ES-I3 (cell line): ENCODE data around the gene DYNC1I1.

Source experiments
- H3K36me3 ChIP-seq: 2 replicates; pipeline ENCODE4 v1.6.1; 2013; ENCODE audit warnings: mild to moderate bottlenecking, low read length, control low read depth, moderate library complexity; ENCODE audit not compliant: insufficient read depth
- H3K4me1 ChIP-seq: 2 replicates; pipeline ENCODE4 v1.6.1; 2013; ENCODE audit warnings: mild to moderate bottlenecking, control low read depth, low read length; ENCODE audit not compliant: insufficient read depth
- H3K9ac ChIP-seq: 2 replicates; pipeline ENCODE4 v1.6.1; 2013; ENCODE audit warnings: low read depth, mild to moderate bottlenecking, low read length, moderate library complexity
- H3K9me3 ChIP-seq: 2 replicates; pipeline ENCODE4 v1.6.1; 2013; ENCODE audit warnings: mild to moderate bottlenecking, low read length, moderate library complexity; ENCODE audit not compliant: control insufficient read depth, insufficient read depth

DYNC1I1 gene

DNA sequence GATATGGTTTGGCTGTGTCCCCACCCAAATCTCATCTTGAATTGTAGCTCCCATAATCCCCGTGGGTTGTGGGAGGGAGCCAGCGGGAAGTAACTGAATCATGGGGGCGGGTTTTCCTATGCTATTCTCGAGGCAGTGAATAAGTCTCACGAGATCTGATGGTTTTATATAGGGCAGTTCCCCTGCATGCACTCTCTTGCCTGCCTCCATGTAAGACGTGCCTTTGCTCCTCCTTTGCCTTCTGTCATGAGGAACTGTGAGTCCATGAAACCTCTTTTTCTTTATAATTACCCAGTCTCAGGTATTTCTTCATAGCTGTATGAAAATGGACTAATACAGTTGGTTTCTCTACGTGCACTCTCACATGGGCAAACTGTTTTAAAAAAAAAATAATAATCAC lies 341.8 kb downstream of the DYNC1I1 start:
- Histone ChIP-seq H3K9ac (no peak overlapping the region), H3K9me3 (no peaks in the 10 kb centered on the region), H3K4me1 (peaks cover 13% of the 10 kb centered on the region), H3K36me3 (no peaks in the 10 kb centered on the region)

DNA sequence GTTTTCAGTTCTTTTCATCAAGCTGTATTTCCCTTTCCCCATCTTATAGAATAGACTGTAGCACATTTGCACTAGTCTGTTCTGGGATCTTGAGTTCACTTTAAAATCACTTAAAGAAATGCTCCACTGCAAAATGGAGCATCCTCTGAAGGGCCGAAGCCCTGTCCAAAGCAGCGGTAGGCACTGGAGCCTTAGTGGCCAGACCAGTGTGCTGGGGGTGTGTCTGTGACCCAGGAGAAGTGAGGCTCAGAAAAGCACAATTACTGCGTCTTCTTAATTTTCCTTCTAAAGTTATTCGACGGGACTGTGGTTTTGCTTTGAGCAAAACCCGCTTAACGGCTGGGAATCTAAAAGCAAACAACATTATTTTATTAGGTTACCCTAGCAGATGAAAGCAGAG lies 343.8 kb downstream of the DYNC1I1 start:
- H3K36me3 ChIP-seq, result no peaks in the 10 kb centered on the region
- H3K4me1 ChIP-seq, result peaks cover 16% of the 10 kb centered on the region
- no peak overlapping the region for H3K9ac ChIP-seq
- H3K9me3 ChIP-seq, result no peaks in the 10 kb centered on the region

DNA sequence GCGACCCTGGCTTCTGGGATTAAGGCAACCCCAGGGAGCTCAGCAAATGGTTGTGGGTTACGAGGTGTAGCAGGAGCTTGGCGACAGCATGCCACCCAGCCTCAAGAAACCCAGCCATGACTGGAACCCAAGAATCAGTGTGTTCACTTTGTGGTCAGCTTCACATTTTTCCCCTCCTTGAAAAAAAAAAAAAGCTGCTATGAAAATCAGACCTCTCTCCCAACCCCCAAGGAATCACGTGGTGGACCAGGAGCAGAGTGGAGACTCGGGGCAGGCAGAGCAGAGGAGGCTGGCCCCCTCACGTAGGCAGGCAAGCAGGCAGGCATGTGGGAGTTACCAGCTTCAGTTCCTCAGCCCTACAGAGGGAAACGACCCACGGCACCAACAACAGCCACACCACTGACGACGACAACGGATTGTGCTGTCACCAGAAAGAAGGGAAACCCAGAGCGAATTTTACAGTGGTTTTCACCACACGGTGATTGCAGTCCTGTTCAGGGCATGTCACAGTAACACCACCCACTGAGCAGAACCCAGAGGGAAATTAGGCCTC lies 346.2 kb downstream of the DYNC1I1 start:
- Histone ChIP-seq H3K36me3 (no peaks in the 10 kb centered on the region), H3K9ac (no peak overlapping the region), H3K4me1 (peaks cover 16% of the 10 kb centered on the region), H3K9me3 (no peaks in the 10 kb centered on the region)

DNA sequence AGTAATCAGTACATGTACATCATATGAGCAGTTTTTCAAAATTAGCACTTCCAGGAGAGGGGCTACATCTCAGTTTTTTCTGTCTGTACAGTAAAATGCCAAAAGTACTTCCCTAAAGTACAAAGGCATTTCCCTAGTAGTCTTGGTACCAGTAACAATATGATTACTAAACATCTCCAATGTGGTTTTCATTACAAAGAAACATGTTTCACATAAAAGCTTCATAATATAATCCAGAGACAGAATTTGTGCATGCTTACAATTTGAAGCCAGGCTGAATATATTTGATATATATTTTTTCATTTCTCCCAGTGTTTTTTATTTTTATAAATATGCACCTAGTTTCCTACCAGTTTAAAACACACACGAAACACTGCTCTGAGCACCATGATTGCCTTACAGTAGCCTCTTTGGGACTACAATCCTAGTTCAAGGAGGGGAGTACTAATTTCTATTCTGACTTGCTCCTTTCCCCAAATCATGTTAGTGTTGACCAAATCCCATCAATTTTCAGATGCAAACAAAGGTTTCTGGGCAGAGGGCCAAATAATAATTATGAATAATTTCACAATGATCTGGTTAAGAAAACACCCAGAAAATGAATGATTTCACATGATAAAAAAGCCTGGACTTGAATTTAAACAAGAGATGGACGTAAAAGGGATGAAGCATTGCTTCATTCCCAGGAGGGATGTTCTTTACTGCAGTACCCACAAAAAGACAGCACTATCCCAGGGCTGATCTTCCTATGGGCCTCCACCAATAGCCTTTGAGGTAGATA lies 348.3 kb downstream of the DYNC1I1 start:
- H3K9ac ChIP-seq, result no peak overlapping the region
- peaks cover 16% of the 10 kb centered on the region for H3K4me1 ChIP-seq
- H3K9me3 ChIP-seq, result no peaks in the 10 kb centered on the region
- no peaks in the 10 kb centered on the region for H3K36me3 ChIP-seq

DNA sequence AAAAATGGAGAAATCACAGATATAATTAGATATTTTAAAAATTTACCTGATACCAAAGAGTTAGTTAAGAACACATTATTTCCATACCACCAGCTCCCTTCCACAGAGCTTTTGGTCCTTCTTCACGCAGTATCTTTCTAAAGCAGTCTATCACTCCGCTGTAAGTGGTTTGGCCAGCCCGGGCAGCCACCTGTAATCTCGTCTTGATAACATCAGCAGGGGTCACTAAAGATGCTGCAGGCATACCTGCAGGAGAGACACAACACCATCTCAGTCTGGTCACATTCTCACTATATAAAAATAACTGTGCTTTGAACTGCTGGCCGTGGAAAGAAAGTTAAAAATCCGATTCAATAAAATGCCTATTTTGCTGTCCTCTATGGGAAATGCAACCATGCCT lies 349.4 kb downstream of the DYNC1I1 start:
- Histone ChIP-seq H3K9ac (no peak overlapping the region), H3K4me1 (peaks cover 16% of the 10 kb centered on the region), H3K9me3 (no peaks in the 10 kb centered on the region), H3K36me3 (no peaks in the 10 kb centered on the region)

DNA sequence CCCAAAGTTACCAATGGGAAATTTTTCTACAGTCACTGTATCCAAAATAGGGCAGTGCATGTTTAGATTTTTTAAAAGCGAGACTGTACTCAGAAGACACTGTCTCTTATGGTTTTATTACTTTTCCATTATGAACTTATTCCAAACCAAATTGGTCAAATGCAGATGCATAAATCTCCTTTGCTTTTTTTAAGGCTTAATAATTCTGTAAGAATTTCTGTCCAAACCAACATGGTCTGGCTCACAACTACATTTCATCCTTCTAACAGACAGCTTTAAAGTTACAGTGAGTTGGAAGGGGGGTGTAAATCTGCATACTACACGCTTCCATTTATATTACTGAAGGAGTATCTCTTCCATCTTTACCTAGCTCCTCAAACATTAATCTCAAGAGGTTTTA lies 350.4 kb downstream of the DYNC1I1 start:
- H3K9me3 ChIP-seq, result no peaks in the 10 kb centered on the region
- no peak overlapping the region for H3K9ac ChIP-seq
- H3K4me1 ChIP-seq, result peaks cover 16% of the 10 kb centered on the region
- no peaks in the 10 kb centered on the region for H3K36me3 ChIP-seq

DNA sequence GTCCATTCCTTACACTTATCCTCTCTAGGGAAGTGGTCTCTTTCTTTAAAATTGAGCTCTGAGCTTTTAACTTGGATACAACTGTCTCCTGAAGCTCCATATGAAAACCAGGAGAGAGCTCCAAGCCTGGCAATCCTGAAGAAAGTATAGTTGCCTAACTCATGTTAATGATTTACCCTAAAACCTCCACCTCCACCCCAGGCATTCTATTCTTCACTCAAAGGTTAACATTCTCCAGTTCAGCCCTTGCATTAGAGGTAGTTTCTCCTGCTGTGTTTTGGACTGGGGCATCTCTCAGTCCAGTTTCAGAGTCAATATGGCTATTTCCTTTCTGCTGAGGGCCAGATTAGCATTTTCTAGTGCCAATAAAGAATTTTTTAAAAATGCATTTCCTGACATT lies 354.0 kb downstream of the DYNC1I1 start:
- Histone ChIP-seq H3K9me3 (no peaks in the 10 kb centered on the region), H3K4me1 (no peaks in the 10 kb centered on the region), H3K36me3 (0 out of 2 replicates have a peak, but pooled peaks cover 2% of the 10 kb centered on the region), H3K9ac (no peak overlapping the region)

DNA sequence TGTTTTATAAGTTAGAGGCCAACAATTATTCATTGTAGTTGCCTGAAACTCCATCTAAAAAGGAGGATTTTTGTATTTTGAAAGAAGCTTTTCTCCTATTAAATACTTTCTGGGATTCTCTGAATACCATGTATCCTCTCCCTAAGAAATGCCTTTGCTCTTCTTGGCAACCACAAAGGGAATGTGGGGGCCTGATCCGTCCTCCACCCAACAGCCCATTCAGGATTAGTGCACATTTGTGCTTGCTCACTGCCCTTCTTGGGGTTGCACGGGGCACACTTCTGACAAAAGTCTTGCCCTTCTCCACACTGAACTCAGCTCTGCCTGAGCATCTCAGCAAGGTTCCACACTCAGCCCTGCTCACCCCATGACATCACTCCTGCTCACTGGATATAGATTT lies 355.4 kb downstream of the DYNC1I1 start:
- H3K9me3 ChIP-seq, result no peaks in the 10 kb centered on the region
- H3K36me3 ChIP-seq, result 0 out of 2 replicates have a peak, but pooled peaks cover 2% of the 10 kb centered on the region
- no peak overlapping the region for H3K9ac ChIP-seq

DNA sequence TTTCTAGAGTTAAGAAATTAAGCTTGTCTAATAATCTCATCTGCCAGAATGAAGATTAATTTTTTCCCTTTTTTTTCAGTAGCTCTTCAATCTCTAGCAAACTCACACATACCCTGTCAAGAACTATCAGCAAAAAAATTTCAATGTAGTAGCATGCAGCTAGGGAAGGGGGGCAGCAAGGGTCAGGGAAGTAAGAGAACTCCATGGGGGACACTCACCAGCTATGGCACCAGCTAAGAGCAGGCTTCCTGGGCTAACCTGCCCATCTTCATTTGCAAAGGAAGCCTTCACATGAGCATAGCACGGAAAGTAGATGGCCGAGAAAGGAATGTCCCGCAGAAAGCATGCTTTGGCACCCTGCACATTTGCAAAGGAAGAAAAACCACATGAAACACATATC lies 359.2 kb downstream of the DYNC1I1 start:
- Histone ChIP-seq H3K9ac (no peak overlapping the region), H3K36me3 (peaks cover 2% of the 10 kb centered on the region; the same call in 1 of the 2 replicates), H3K4me1 (no peaks in the 10 kb centered on the region), H3K9me3 (no peaks in the 10 kb centered on the region)

More for the DNA sequence above, 355.4 kb downstream of the DYNC1I1 start:
- H3K4me1 ChIP-seq, result no peaks in the 10 kb centered on the region

DNA sequence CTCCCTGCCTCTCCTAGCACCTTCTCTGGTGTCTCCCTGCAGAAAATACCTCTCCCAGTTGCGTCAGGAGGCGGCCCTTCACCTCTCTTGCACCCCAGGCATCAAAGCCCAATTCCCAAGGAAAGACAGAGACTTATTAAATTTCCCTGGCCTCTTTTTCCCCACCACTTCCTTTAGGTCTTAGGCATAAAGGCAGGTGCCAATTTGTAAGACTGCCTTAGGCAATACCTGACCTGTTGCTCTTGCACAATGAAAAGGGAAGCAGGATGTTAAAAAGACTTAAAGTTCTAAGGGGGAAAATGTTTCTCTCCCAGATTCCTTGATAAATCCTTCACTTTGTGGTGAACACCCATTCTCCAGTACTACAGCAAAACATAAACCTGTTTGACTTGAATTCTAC lies 362.9 kb downstream of the DYNC1I1 start:
- Histone ChIP-seq H3K4me1 (no peaks in the 10 kb centered on the region), H3K36me3 (peaks cover 2% of the 10 kb centered on the region; the same call in 1 of the 2 replicates), H3K9me3 (no peaks in the 10 kb centered on the region; the same call in 1 of the 2 replicates), H3K9ac (no peak overlapping the region)

DNA sequence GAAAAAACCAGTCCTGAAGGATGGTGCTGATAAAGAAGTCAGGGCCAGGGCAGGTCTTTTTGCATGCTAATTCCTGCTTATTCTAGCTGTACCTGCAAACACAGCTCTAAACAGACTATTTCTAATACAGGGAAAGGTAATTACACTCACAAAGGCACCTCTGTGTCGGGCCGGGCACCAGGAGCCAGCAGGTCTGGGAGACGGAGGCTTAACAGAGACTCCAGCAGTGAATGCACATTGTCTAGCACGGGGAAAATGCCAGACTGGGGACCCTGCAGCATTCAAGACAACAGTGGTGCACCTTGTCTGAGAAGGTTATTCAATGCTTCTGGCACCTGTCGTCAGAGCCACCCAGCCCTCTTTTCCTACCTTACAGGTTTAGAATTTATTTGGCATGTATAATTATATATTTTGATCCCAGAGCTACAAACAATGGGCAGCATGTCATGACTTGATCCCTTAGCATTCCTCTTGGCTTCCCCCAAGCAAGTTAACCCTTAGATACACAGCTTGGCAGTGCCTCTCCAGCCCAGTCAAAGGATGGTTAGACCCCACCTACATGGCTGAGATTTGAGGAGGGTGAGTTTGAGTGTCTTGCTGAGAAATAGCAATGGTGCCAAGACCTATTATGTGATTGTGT lies 364.4 kb downstream of the DYNC1I1 start:
- Histone ChIP-seq H3K9ac (no peak overlapping the region), H3K9me3 (no peaks in the 10 kb centered on the region; the same call in 1 of the 2 replicates), H3K36me3 (no peaks in the 10 kb centered on the region; the same call in 1 of the 2 replicates), H3K4me1 (no peaks in the 10 kb centered on the region)

DNA sequence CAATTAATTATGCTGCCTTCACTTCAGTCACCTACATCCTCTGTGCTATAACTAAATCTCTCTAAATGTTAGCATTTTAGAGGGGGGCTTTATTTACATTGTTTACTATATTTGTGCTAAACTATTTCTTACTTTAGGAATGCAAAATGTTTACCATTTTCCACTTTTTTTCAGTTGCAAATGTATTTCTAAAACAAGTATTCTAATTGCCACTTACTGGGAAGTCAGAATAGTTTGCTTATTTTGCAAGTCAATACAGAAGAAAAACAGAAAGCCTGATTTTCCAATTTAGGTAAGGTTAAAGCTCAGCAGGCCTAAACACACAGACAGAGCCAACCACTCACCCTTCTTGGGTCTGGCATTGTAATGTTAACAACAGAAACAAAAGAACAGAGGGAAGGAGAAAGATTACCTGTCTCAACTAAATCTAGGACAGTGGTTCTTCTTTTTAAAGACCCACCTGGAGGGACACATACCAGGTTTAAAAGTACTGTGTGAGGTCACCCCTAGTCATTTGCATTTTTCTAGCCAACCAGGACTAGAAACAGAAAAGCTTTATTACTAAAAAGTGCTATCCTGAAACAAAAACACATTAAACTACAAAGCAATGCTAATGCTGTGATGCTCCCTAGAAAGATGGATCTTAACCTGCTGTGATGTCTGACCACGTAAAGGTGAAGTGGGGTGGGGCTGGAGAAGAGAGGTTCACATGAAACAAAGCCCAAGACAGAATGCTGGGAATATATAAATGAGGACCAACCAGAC lies 371.3 kb downstream of the DYNC1I1 start:
- Histone ChIP-seq H3K9ac (no peak overlapping the region; the same call in 1 of the 2 replicates), H3K9me3 (no peaks in the 10 kb centered on the region), H3K4me1 (peaks cover 17% of the 10 kb centered on the region), H3K36me3 (no peaks in the 10 kb centered on the region)

DNA sequence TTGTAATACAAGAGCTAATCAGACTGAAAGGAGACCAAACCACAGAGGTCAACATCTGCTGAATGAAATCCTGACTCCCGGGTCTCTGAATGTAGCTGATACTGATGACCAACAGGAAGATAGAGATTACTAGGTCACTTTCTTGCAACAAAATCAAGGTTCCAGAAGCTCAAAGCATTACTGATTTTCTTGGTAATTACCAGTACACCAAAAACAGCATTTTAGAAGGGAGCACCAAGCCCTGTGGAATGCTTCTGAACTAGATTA lies 371.8 kb downstream of the DYNC1I1 start:
- H3K9ac ChIP-seq, result no peak overlapping the region
- H3K4me1 ChIP-seq, result peaks cover 17% of the 10 kb centered on the region

More for the DNA sequence above, 371.8 kb downstream of the DYNC1I1 start:
- H3K9me3 ChIP-seq, result no peaks in the 10 kb centered on the region
- no peaks in the 10 kb centered on the region for H3K36me3 ChIP-seq
